ENCODE data around the gene RAPGEF1.

RAPGEF1 gene

DNA sequence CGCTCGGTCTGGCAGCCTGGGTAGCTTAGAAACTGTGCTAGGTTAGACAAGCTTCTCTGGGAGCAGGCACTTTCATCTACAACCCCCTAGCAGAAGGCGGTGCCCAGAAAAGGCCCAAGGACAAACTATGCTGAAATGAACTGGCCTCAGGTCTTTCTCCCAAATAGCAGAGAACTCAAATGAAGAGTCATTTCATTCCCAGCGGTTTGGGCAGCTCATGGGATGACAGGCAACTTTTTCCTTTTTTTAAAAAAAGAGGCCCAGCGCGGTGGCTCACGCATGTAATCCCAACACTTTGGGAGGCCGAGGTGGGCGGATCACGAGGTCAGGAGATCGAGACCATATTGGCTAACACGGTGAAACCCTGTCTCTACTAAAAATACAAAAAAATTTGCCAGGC lies 2.5 kb downstream of the RAPGEF1 start:
- Histone ChIP-seq H3K27me3 (ENCODE audit: control insufficient read depth, insufficient read depth, low read length) (no peaks in the 10 kb centered on the region), H3K4me1 (ENCODE audit: control insufficient read depth, insufficient read depth, low read length) (peaks cover 59% of the 10 kb centered on the region), H3K36me3 (ENCODE audit: control insufficient read depth, insufficient read depth, low read length) (peaks cover 7% of the 10 kb centered on the region; the same call in 1 of the 2 replicates), H3K9ac (ENCODE audit: low read length) (no peak overlapping the region), H3K9me3 (ENCODE audit: control insufficient read depth, insufficient read depth, low read depth, low read length) (no peaks in the 10 kb centered on the region), H3K27ac (ENCODE audit: low read depth, low read length) (no peak overlapping the region), H3K4me3 (ENCODE audit: low read depth, low read length) (no peak overlapping the region; the same call in 1 of the 2 replicates)

GRCh38 chr9:131736431-131736830 lies 3.4 kb downstream of the RAPGEF1 start:
- Histone ChIP-seq H3K4me1 (ENCODE audit: control insufficient read depth, insufficient read depth, low read length) (peaks cover 69% of the 10 kb centered on the region), H3K27ac (ENCODE audit: low read depth, low read length) (no peak overlapping the region), H3K36me3 (ENCODE audit: control insufficient read depth, insufficient read depth, low read length) (peaks cover 7% of the 10 kb centered on the region; the same call in 1 of the 2 replicates), H3K9me3 (ENCODE audit: control insufficient read depth, insufficient read depth, low read depth, low read length) (no peaks in the 10 kb centered on the region), H3K9ac (ENCODE audit: low read length) (no peak overlapping the region), H3K4me3 (ENCODE audit: low read depth, low read length) (no peak overlapping the region), H3K27me3 (ENCODE audit: control insufficient read depth, insufficient read depth, low read length) (no peaks in the 10 kb centered on the region)

DNA sequence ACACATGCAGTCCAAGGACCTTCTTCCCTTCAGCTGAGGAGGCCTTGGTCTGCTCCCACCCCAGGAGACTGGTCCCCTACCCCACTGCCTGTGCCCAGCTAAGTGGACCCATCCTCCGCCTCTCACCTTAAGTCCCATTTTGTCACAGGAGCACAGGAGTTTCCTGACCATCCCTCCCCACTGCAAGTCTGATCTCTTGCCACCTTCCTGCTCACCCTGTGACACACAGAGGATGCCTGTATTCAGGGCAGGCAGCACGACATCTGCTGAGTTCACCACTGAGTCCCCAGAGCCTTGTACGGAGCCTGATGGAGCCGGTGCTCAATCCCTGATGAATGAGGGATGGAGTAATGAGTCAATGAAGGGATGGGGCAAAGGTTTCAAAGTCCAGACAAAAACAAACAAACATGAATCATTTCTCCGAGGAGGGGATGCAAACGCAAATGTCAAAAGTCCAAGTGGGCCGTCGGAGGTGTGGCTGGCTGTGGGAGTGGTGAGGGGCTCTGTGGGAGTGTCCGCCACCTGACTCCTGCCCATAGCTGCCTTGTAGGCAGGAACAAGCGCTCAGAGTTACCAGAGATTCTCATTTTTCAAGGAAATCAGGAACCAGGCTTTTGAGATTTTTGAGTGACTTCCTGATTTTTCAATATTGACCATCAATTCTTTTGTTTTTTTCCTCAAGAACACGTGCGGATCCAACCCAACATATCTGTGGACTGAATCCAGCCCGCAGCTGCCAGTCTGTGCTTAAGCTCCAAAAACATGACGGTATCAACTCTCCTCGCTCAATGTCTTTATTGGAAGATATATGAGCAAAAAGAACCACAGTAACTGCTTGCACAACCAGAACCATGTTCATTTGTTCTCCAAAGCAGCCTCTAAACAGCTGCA lies 4.4 kb downstream of the RAPGEF1 start:
- peaks cover 7% of the 10 kb centered on the region; the same call in 1 of the 2 replicates for H3K36me3 ChIP-seq (ENCODE audit: control insufficient read depth, insufficient read depth, low read length)
- H3K9me3 ChIP-seq (ENCODE audit: control insufficient read depth, insufficient read depth, low read depth, low read length) = no peaks in the 10 kb centered on the region
- H3K4me3 ChIP-seq (ENCODE audit: low read depth, low read length) = no peak overlapping the region
- no peak overlapping the region for H3K27ac ChIP-seq (ENCODE audit: low read depth, low read length)
- H3K27me3 ChIP-seq (ENCODE audit: control insufficient read depth, insufficient read depth, low read length) = no peaks in the 10 kb centered on the region
- no peak overlapping the region for H3K9ac ChIP-seq (ENCODE audit: low read length)
- peaks cover 73% of the 10 kb centered on the region for H3K4me1 ChIP-seq (ENCODE audit: control insufficient read depth, insufficient read depth, low read length)

DNA sequence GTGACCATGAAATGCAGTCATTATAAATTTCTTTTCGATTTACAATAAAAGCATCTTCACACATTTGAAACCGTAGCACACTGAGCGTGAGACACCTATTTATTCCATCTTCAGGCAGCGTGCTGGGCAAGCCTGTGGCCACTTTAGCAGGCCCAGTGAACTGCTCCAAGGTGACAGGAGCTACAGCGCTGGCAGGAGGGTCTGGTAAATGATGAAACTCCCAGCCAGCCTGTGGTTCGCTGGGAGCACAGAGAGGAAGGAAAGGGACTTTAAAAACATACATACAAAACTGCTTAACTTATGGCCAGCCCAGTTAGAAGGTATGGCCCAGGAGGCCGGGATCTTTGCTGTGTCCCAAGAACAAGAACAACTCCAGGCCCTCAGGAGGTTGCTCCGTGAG lies 5.1 kb downstream of the RAPGEF1 start:
- H3K27me3 ChIP-seq (ENCODE audit: control insufficient read depth, insufficient read depth, low read length) = no peaks in the 10 kb centered on the region
- H3K4me1 ChIP-seq (ENCODE audit: control insufficient read depth, insufficient read depth, low read length) = peaks cover 73% of the 10 kb centered on the region
- H3K9me3 ChIP-seq (ENCODE audit: control insufficient read depth, insufficient read depth, low read depth, low read length) = no peaks in the 10 kb centered on the region
- H3K27ac ChIP-seq (ENCODE audit: low read depth, low read length) = no peak overlapping the region
- H3K36me3 ChIP-seq (ENCODE audit: control insufficient read depth, insufficient read depth, low read length) = peaks cover 7% of the 10 kb centered on the region; the same call in 1 of the 2 replicates
- no peak overlapping the region for H3K4me3 ChIP-seq (ENCODE audit: low read depth, low read length)
- no peak overlapping the region for H3K9ac ChIP-seq (ENCODE audit: low read length)

- H3K36me3 ChIP-seq (ENCODE audit: control insufficient read depth, insufficient read depth, low read length) = peaks cover 7% of the 10 kb centered on the region; the same call in 1 of the 2 replicates
- H3K4me3 ChIP-seq (ENCODE audit: low read depth, low read length) = no peak overlapping the region
- no peak overlapping the region for H3K9ac ChIP-seq (ENCODE audit: low read length)
- H3K27ac ChIP-seq (ENCODE audit: low read depth, low read length) = 0 out of 2 replicates have a peak overlapping the region, but pooled peaks have one; percentile 20
- peaks cover 77% of the 10 kb centered on the region for H3K4me1 ChIP-seq (ENCODE audit: control insufficient read depth, insufficient read depth, low read length)
- H3K9me3 ChIP-seq (ENCODE audit: control insufficient read depth, insufficient read depth, low read depth, low read length) = no peaks in the 10 kb centered on the region
- H3K27me3 ChIP-seq (ENCODE audit: control insufficient read depth, insufficient read depth, low read length) = no peaks in the 10 kb centered on the region
These were observed 5.7 kb downstream of the RAPGEF1 start for GRCh38 chr9:131734165-131734610.

- H3K36me3 ChIP-seq (ENCODE audit: control insufficient read depth, insufficient read depth, low read length) = peaks cover 7% of the 10 kb centered on the region; the same call in 1 of the 2 replicates
- H3K27me3 ChIP-seq (ENCODE audit: control insufficient read depth, insufficient read depth, low read length) = no peaks in the 10 kb centered on the region
- no peak overlapping the region for H3K4me3 ChIP-seq (ENCODE audit: low read depth, low read length)
- H3K9ac ChIP-seq (ENCODE audit: low read length) = no peak overlapping the region
- H3K4me1 ChIP-seq (ENCODE audit: control insufficient read depth, insufficient read depth, low read length) = peaks cover 78% of the 10 kb centered on the region
- H3K27ac ChIP-seq (ENCODE audit: low read depth, low read length) = 0 out of 2 replicates have a peak overlapping the region, but pooled peaks have one; percentile 20
- no peaks in the 10 kb centered on the region for H3K9me3 ChIP-seq (ENCODE audit: control insufficient read depth, insufficient read depth, low read depth, low read length)
These were observed 6.3 kb downstream of the RAPGEF1 start for GRCh38 chr9:131733541-131734061.

GRCh38 chr9:131732636-131733289 lies 7.1 kb downstream of the RAPGEF1 start:
- Histone ChIP-seq H3K4me1 (ENCODE audit: control insufficient read depth, insufficient read depth, low read length) (peaks cover 81% of the 10 kb centered on the region), H3K27ac (ENCODE audit: low read depth, low read length) (no peak overlapping the region), H3K9me3 (ENCODE audit: control insufficient read depth, insufficient read depth, low read depth, low read length) (no peaks in the 10 kb centered on the region), H3K9ac (ENCODE audit: low read length) (no peak overlapping the region), H3K4me3 (ENCODE audit: low read depth, low read length) (no peak overlapping the region), H3K36me3 (ENCODE audit: control insufficient read depth, insufficient read depth, low read length) (peaks cover 7% of the 10 kb centered on the region; the same call in 1 of the 2 replicates), H3K27me3 (ENCODE audit: control insufficient read depth, insufficient read depth, low read length) (no peaks in the 10 kb centered on the region)

DNA sequence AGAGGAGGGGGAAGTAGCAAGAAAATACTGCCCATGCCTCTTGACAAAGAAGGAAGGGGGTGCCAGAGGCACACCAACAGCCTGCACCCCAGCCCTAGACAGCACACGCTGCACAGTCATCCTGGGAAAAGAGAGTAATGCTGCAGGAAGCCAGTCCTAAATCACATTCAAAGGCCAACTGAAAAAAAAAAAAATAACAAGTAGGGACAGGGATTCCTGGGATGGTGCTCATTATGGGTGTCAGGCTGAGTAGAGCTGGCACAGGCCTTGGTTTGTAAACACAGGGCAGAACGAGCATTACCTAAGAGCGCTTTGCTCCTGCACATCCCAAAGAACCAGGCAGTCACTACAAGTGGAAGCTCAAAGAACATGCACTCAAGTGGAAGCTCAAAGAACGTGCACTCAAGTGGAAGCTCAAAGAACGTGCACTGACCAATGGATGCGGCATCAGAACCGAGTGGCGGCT lies 7.8 kb downstream of the RAPGEF1 start:
- Histone ChIP-seq H3K4me3 (ENCODE audit: low read depth, low read length) (no peak overlapping the region), H3K27ac (ENCODE audit: low read depth, low read length) (no peak overlapping the region), H3K36me3 (ENCODE audit: control insufficient read depth, insufficient read depth, low read length) (peaks cover 7% of the 10 kb centered on the region; the same call in 1 of the 2 replicates), H3K27me3 (ENCODE audit: control insufficient read depth, insufficient read depth, low read length) (no peaks in the 10 kb centered on the region), H3K9ac (ENCODE audit: low read length) (no peak overlapping the region), H3K9me3 (ENCODE audit: control insufficient read depth, insufficient read depth, low read depth, low read length) (no peaks in the 10 kb centered on the region), H3K4me1 (ENCODE audit: control insufficient read depth, insufficient read depth, low read length) (peaks cover 83% of the 10 kb centered on the region)

- H3K27me3 ChIP-seq (ENCODE audit: control insufficient read depth, insufficient read depth, low read length) = no peaks in the 10 kb centered on the region
- H3K4me1 ChIP-seq (ENCODE audit: control insufficient read depth, insufficient read depth, low read length) = peaks cover 79% of the 10 kb centered on the region
- no peaks in the 10 kb centered on the region for H3K9me3 ChIP-seq (ENCODE audit: control insufficient read depth, insufficient read depth, low read depth, low read length)
- no peak overlapping the region for H3K9ac ChIP-seq (ENCODE audit: low read length)
- no peak overlapping the region for H3K4me3 ChIP-seq (ENCODE audit: low read depth, low read length)
- no peak overlapping the region for H3K27ac ChIP-seq (ENCODE audit: low read depth, low read length)
- H3K36me3 ChIP-seq (ENCODE audit: control insufficient read depth, insufficient read depth, low read length) = peaks cover 7% of the 10 kb centered on the region; the same call in 1 of the 2 replicates
These were observed 8.2 kb downstream of the RAPGEF1 start for GRCh38 chr9:131731644-131732043.

DNA sequence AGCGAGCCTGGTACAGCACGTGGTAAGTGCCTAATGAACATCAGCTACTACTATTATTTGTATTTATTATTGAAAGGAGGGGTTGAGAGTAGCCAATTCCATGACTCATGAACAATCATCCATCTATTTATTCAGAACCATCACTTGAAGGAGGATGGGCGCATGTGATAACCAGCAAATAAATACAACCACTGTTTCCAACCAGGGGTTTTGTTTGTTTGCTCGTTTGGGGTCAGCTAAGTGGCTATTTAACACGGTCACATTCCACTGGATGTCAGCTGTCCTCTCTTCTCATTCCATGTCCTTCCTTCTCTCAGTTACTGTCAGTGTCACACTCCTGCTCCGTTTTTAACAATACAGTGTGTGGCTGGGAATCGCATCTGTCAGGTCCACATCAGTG lies 8.6 kb downstream of the RAPGEF1 start:
- no peak overlapping the region for H3K9ac ChIP-seq (ENCODE audit: low read length)
- peaks cover 7% of the 10 kb centered on the region; the same call in 1 of the 2 replicates for H3K36me3 ChIP-seq (ENCODE audit: control insufficient read depth, insufficient read depth, low read length)
- no peak overlapping the region for H3K27ac ChIP-seq (ENCODE audit: low read depth, low read length)
- no peaks in the 10 kb centered on the region for H3K9me3 ChIP-seq (ENCODE audit: control insufficient read depth, insufficient read depth, low read depth, low read length)
- no peaks in the 10 kb centered on the region for H3K27me3 ChIP-seq (ENCODE audit: control insufficient read depth, insufficient read depth, low read length)
- no peak overlapping the region for H3K4me3 ChIP-seq (ENCODE audit: low read depth, low read length)
- H3K4me1 ChIP-seq (ENCODE audit: control insufficient read depth, insufficient read depth, low read length) = peaks cover 75% of the 10 kb centered on the region

Data from HUES6 (cell line).